GM23338 (cell line): ENCODE results near the gene MT2A. TPM values are rescaled to one million over a fixed set of nuclear protein-coding genes. Genes with fewer than 3 reads are reported as not detected.

Experiments
- ATAC-seq: fragments of 200-7000 bp; cut with Tn5 transposase; 3 replicates; pipeline ENCODE4 v1.9.1; 2020
- DNase-seq: peaks from one replicate; pipeline ENCODE4 v3.0.0-alpha.2; 2015; ENCODE audit warnings: low spot score
- H2AFZ ChIP-seq: fragments of 200-600 bp; sonication (generic); 2 replicates; pipeline ENCODE4 v1.8.0; 2016; ENCODE audit warnings: antibody characterized with exemption, mild to moderate bottlenecking, moderate library complexity
- H3F3A ChIP-seq: fragments of 200-600 bp; sonication (generic); replicated peaks from 2 replicates; pipeline ENCODE4 v1.8.0; 2017; ENCODE audit warnings: antibody characterized with exemption, mixed run types, low read depth
- H3K27ac ChIP-seq: fragments of 200-600 bp; sonication (generic); 2 replicates; pipeline ENCODE4 v1.6.1; 2016; ENCODE audit warnings: low read depth
- H3K27me3 ChIP-seq: fragments of 200-600 bp; sonication (generic); 2 replicates; pipeline ENCODE4 v1.8.0; 2016; ENCODE audit warnings: mild to moderate bottlenecking, mixed run types, moderate library complexity; ENCODE audit not compliant: insufficient read depth
- H3K36me3 ChIP-seq: fragments of 200-600 bp; sonication (generic); 2 replicates; pipeline ENCODE4 v1.8.0; 2016; ENCODE audit warnings: mild to moderate bottlenecking; ENCODE audit not compliant: insufficient read depth
- H3K4me1 ChIP-seq: fragments of 200-600 bp; sonication (generic); 2 replicates; pipeline ENCODE4 v1.8.0; 2016; ENCODE audit warnings: mild to moderate bottlenecking, moderate library complexity; ENCODE audit not compliant: insufficient read depth
- H3K4me2 ChIP-seq: fragments of 200-600 bp; sonication (generic); 2 replicates; pipeline ENCODE4 v1.7.1; 2017; ENCODE audit warnings: mixed run types
- H3K4me3 ChIP-seq: fragments of 200-600 bp; sonication (generic); 2 replicates; pipeline ENCODE4 v1.6.1; 2016; ENCODE audit warnings: mixed run types
- H3K79me2 ChIP-seq: fragments of 200-600 bp; sonication (generic); replicated peaks from 2 replicates; pipeline ENCODE4 v1.8.0; 2017; ENCODE audit warnings: mild to moderate bottlenecking; ENCODE audit not compliant: insufficient read depth
- H3K9me2 ChIP-seq: fragments of 200-600 bp; sonication (generic); 2 replicates; pipeline ENCODE4 v1.8.0; 2017; ENCODE audit not compliant: insufficient read depth
- H4K20me1 ChIP-seq: fragments of 200-600 bp; sonication (generic); replicated peaks from 2 replicates; pipeline ENCODE4 v1.8.0; 2017; ENCODE audit warnings: mild to moderate bottlenecking; ENCODE audit not compliant: insufficient read depth
- H3K27ac Mint-ChIP-seq: 2 replicates; pipeline ENCODE4 v1.8.0; 2020; ENCODE audit warnings: inconsistent platforms, mild to moderate bottlenecking, moderate library complexity, mixed read lengths
- H3K27me3 Mint-ChIP-seq: 3 replicates; pipeline ENCODE4 v1.8.0; 2022; ENCODE audit warnings: low read depth, mild to moderate bottlenecking, moderate library complexity, mixed read lengths, inconsistent platforms; ENCODE audit not compliant: insufficient read depth, poor library complexity
- H3K36me3 Mint-ChIP-seq: 3 replicates; pipeline ENCODE4 v1.8.0; 2021; ENCODE audit warnings: low read depth, mild to moderate bottlenecking, inconsistent platforms, moderate library complexity, mixed read lengths
- H3K4me1 Mint-ChIP-seq: 3 replicates; pipeline ENCODE4 v1.8.0; 2020; ENCODE audit warnings: mild to moderate bottlenecking, inconsistent platforms, mixed read lengths
- H3K4me3 Mint-ChIP-seq: 3 replicates; pipeline ENCODE4 v1.8.0; 2021; ENCODE audit warnings: moderate library complexity, mild to moderate bottlenecking, inconsistent platforms, mixed read lengths
- H3K9me3 Mint-ChIP-seq: 3 replicates; pipeline ENCODE4 v1.8.0; 2020; ENCODE audit warnings: moderate library complexity, mild to moderate bottlenecking, inconsistent platforms, mixed read lengths
- CREB1 ChIP-seq: fragments of 250-450 bp; sonication (Bioruptor Pico); IDR thresholded peaks from 2 replicates; pipeline ENCODE4 v1.5.0; 2020; ENCODE audit warnings: low read depth, mild to moderate bottlenecking, moderate library complexity
- EZH2 ChIP-seq: fragments of 200-600 bp; sonication (generic); IDR thresholded peaks from one replicate; pipeline ENCODE4 v1.8.0; 2017; ENCODE audit warnings: antibody characterized with exemption, mild to moderate bottlenecking, low read depth; ENCODE audit not compliant: unreplicated experiment
- EZH2phosphoT487 ChIP-seq: fragments of 200-600 bp; sonication (generic); IDR thresholded peaks from one replicate; pipeline ENCODE4 v1.8.1; 2018; ENCODE audit warnings: antibody characterized with exemption; ENCODE audit not compliant: unreplicated experiment
- JUNB ChIP-seq: IDR thresholded peaks from one replicate; pipeline ENCODE4 v1.6.1; 2016; ENCODE audit warnings: antibody characterized with exemption; ENCODE audit not compliant: unreplicated experiment
- NANOG ChIP-seq: IDR thresholded peaks from 2 replicates; pipeline ENCODE4 v1.6.1; 2016; ENCODE audit warnings: antibody characterized with exemption, borderline replicate concordance
- POLR2AphosphoS5 ChIP-seq: IDR thresholded peaks from 2 replicates; pipeline ENCODE4 v1.6.1; 2016; ENCODE audit warnings: antibody characterized with exemption, low read depth
- STAT1 ChIP-seq: IDR thresholded peaks from one replicate; pipeline ENCODE4 v1.6.1; 2016; ENCODE audit warnings: antibody characterized with exemption; ENCODE audit not compliant: unreplicated experiment
- ZNF114 ChIP-seq: fragments of 250-450 bp; sonication (Bioruptor Pico); IDR thresholded peaks from 2 replicates; pipeline ENCODE4 v1.5.0; 2020; ENCODE audit warnings: mild to moderate bottlenecking, moderate library complexity
- ZNF331 ChIP-seq: fragments of 250-450 bp; sonication (Bioruptor Pico); IDR thresholded peaks from 2 replicates; pipeline ENCODE4 v1.5.0; 2020; ENCODE audit warnings: low read depth, mild to moderate bottlenecking, moderate library complexity
- polyA plus RNA-seq: library from polyadenylated mRNA; unstranded; fragments of >200 nt; fragmentation: Nextera tagmentation; extraction: Ambion mirVana; gene quantifications from 2 replicates; pipeline ENCODE4 v1.2.1, GENCODE V29; 2016
- total RNA-seq: library from RNA; depleted of rRNA; stranded (reverse); fragments of >200 nt; shearing (Covaris generic); gene quantifications from 2 replicates; pipeline ENCODE4 v1.2.3, GENCODE V29; 2014
- TF ChIP-seq, protein P1 (sequence below): IDR thresholded peaks from one replicate; pipeline ENCODE4 v1.6.1; 2018; ENCODE audit warnings: antibody characterized with exemption; ENCODE audit not compliant: unreplicated experiment
- TF ChIP-seq, protein P2 (sequence below): fragments of 250-450 bp; sonication (Bioruptor Pico); IDR thresholded peaks from 2 replicates; pipeline ENCODE4 v1.5.0; 2020; ENCODE audit warnings: mild to moderate bottlenecking, moderate library complexity
- TF ChIP-seq, protein P3 (sequence below): IDR thresholded peaks from 2 replicates; pipeline ENCODE4 v1.6.1; 2016; ENCODE audit warnings: antibody characterized with exemption
- TF ChIP-seq, protein P4 (sequence below), 2 experiments: fragments of 200-600 bp in 1 of 2; sonication (generic) in 1 of 2; conservative IDR thresholded peaks; 2 replicates each; pipeline versions ENCODE4 v1.5.1 to v1.6.1; 2016 to 2017; ENCODE audit warnings: antibody characterized with exemption in 2 of 2, low read depth in 2 of 2, mild to moderate bottlenecking in 2 of 2, moderate library complexity in 1 of 2

The MT2A gene
- total and polyA plus RNA-seq, 2 experiments from 2014 or later: 13.9 to 243 TPM

DNA sequence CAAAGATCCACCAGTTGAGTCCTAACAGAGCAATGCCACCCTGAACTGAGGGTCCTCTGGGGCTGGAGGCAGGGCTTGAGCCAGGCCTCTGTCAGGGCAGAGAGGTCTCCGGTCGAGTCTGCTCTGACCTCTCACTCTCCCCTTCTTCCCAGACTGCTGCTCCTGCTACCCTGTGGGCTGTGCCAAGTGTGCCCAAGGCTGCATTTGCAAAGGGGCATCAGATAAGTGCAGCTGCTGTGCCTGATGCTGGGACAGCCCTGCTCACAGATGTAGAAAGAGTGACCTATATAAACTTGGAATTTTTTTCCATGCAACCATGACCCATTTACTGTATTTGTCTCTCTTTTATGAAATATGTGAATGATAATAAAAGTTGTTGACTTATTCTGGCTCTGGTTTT, 40.9 kb downstream of the MT2A start:
- H4K20me1 ChIP-seq: no peaks in the 10 kb centered on the region
- peaks cover 5% of the 10 kb centered on the region; the same call in 2 of the 3 replicates for H3K4me1 Mint-ChIP-seq
- H3K36me3 ChIP-seq: no peaks in the 10 kb centered on the region
- H3K4me3 Mint-ChIP-seq: no peak overlapping the region
- DNase-seq (no peak), ATAC-seq (no peak)
- no peaks in the 10 kb centered on the region for H3K36me3 Mint-ChIP-seq
- peaks cover under 1% of the 10 kb centered on the region; the same call in 1 of the 2 replicates for H3K4me1 ChIP-seq
- H3F3A ChIP-seq: 0 out of 2 replicates have a peak, but pooled peaks cover 1% of the 10 kb centered on the region
- H3K27ac ChIP-seq: no peak overlapping the region
- TF ChIP-seq, protein P1, sequence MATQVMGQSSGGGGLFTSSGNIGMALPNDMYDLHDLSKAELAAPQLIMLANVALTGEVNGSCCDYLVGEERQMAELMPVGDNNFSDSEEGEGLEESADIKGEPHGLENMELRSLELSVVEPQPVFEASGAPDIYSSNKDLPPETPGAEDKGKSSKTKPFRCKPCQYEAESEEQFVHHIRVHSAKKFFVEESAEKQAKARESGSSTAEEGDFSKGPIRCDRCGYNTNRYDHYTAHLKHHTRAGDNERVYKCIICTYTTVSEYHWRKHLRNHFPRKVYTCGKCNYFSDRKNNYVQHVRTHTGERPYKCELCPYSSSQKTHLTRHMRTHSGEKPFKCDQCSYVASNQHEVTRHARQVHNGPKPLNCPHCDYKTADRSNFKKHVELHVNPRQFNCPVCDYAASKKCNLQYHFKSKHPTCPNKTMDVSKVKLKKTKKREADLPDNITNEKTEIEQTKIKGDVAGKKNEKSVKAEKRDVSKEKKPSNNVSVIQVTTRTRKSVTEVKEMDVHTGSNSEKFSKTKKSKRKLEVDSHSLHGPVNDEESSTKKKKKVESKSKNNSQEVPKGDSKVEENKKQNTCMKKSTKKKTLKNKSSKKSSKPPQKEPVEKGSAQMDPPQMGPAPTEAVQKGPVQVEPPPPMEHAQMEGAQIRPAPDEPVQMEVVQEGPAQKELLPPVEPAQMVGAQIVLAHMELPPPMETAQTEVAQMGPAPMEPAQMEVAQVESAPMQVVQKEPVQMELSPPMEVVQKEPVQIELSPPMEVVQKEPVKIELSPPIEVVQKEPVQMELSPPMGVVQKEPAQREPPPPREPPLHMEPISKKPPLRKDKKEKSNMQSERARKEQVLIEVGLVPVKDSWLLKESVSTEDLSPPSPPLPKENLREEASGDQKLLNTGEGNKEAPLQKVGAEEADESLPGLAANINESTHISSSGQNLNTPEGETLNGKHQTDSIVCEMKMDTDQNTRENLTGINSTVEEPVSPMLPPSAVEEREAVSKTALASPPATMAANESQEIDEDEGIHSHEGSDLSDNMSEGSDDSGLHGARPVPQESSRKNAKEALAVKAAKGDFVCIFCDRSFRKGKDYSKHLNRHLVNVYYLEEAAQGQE: no peak
- TF ChIP-seq, protein P2, sequence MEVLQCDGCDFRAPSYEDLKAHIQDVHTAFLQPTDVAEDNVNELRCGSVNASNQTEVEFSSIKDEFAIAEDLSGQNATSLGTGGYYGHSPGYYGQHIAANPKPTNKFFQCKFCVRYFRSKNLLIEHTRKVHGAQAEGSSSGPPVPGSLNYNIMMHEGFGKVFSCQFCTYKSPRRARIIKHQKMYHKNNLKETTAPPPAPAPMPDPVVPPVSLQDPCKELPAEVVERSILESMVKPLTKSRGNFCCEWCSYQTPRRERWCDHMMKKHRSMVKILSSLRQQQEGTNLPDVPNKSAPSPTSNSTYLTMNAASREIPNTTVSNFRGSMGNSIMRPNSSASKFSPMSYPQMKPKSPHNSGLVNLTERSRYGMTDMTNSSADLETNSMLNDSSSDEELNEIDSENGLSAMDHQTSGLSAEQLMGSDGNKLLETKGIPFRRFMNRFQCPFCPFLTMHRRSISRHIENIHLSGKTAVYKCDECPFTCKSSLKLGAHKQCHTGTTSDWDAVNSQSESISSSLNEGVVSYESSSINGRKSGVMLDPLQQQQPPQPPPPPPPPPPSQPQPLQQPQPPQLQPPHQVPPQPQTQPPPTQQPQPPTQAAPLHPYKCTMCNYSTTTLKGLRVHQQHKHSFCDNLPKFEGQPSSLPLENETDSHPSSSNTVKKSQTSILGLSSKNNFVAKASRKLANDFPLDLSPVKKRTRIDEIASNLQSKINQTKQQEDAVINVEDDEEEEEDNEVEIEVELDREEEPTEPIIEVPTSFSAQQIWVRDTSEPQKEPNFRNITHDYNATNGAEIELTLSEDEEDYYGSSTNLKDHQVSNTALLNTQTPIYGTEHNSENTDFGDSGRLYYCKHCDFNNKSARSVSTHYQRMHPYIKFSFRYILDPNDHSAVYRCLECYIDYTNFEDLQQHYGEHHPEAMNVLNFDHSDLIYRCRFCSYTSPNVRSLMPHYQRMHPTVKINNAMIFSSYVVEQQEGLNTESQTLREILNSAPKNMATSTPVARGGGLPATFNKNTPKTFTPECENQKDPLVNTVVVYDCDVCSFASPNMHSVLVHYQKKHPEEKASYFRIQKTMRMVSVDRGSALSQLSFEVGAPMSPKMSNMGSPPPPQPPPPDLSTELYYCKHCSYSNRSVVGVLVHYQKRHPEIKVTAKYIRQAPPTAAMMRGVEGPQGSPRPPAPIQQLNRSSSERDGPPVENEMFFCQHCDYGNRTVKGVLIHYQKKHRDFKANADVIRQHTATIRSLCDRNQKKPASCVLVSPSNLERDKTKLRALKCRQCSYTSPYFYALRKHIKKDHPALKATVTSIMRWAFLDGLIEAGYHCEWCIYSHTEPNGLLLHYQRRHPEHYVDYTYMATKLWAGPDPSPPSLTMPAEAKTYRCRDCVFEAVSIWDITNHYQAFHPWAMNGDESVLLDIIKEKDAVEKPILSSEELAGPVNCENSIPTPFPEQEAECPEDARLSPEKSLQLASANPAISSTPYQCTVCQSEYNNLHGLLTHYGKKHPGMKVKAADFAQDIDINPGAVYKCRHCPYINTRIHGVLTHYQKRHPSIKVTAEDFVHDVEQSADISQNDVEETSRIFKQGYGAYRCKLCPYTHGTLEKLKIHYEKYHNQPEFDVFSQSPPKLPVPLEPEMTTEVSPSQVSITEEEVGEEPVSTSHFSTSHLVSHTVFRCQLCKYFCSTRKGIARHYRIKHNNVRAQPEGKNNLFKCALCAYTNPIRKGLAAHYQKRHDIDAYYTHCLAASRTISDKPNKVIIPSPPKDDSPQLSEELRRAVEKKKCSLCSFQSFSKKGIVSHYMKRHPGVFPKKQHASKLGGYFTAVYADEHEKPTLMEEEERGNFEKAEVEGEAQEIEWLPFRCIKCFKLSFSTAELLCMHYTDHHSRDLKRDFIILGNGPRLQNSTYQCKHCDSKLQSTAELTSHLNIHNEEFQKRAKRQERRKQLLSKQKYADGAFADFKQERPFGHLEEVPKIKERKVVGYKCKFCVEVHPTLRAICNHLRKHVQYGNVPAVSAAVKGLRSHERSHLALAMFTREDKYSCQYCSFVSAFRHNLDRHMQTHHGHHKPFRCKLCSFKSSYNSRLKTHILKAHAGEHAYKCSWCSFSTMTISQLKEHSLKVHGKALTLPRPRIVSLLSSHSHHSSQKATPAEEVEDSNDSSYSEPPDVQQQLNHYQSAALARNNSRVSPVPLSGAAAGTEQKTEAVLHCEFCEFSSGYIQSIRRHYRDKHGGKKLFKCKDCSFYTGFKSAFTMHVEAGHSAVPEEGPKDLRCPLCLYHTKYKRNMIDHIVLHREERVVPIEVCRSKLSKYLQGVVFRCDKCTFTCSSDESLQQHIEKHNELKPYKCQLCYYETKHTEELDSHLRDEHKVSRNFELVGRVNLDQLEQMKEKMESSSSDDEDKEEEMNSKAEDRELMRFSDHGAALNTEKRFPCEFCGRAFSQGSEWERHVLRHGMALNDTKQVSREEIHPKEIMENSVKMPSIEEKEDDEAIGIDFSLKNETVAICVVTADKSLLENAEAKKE (CRISPR knock-in tag): no peak
- TF ChIP-seq ZNF331 (CRISPR knock-in tag): no peak
- TF ChIP-seq EZH2: no peak
- TF ChIP-seq ZNF114: no peak
- no peak for TF ChIP-seq STAT1
- TF ChIP-seq JUNB: no peak
- TF ChIP-seq POLR2AphosphoS5: no peak
- TF ChIP-seq, protein P3, sequence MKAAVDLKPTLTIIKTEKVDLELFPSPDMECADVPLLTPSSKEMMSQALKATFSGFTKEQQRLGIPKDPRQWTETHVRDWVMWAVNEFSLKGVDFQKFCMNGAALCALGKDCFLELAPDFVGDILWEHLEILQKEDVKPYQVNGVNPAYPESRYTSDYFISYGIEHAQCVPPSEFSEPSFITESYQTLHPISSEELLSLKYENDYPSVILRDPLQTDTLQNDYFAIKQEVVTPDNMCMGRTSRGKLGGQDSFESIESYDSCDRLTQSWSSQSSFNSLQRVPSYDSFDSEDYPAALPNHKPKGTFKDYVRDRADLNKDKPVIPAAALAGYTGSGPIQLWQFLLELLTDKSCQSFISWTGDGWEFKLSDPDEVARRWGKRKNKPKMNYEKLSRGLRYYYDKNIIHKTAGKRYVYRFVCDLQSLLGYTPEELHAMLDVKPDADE: no peak
- no peak for TF ChIP-seq EZH2phosphoT487
- TF ChIP-seq, protein P4, sequence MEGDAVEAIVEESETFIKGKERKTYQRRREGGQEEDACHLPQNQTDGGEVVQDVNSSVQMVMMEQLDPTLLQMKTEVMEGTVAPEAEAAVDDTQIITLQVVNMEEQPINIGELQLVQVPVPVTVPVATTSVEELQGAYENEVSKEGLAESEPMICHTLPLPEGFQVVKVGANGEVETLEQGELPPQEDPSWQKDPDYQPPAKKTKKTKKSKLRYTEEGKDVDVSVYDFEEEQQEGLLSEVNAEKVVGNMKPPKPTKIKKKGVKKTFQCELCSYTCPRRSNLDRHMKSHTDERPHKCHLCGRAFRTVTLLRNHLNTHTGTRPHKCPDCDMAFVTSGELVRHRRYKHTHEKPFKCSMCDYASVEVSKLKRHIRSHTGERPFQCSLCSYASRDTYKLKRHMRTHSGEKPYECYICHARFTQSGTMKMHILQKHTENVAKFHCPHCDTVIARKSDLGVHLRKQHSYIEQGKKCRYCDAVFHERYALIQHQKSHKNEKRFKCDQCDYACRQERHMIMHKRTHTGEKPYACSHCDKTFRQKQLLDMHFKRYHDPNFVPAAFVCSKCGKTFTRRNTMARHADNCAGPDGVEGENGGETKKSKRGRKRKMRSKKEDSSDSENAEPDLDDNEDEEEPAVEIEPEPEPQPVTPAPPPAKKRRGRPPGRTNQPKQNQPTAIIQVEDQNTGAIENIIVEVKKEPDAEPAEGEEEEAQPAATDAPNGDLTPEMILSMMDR (conservative IDR thresholded peaks at IDR 0.05; ENCODE audit: low read depth in 2 of 2): no peak
- TF ChIP-seq NANOG: no peak
- no peak for TF ChIP-seq CREB1 (CRISPR knock-in tag)
- H3K9me2 ChIP-seq: no peaks in the 10 kb centered on the region
- no peak overlapping the region for H3K4me2 ChIP-seq
- no peak overlapping the region for H3K27ac Mint-ChIP-seq
- no peaks in the 10 kb centered on the region for H3K9me3 Mint-ChIP-seq
- peaks cover 70% of the 10 kb centered on the region for H3K27me3 Mint-ChIP-seq
- no peak overlapping the region for H3K4me3 ChIP-seq
- H2AFZ ChIP-seq: no peak overlapping the region
- no peaks in the 10 kb centered on the region for H3K79me2 ChIP-seq
- H3K27me3 ChIP-seq: peaks cover 73% of the 10 kb centered on the region
